Ishikawa (cell line): ENCODE data around the gene AP5B1.

Experiments used
- CEBPB ChIP-seq: IDR thresholded peaks from 2 replicates; pipeline ENCODE4 v1.6.1; 2012
- EP300 ChIP-seq: IDR thresholded peaks from 2 replicates; pipeline ENCODE4 v1.6.1; 2012; ENCODE audit warnings: borderline replicate concordance
- NFIC ChIP-seq: IDR thresholded peaks from 2 replicates; pipeline ENCODE4 v1.6.1; 2012
- RAD21 ChIP-seq: IDR thresholded peaks from 2 replicates; pipeline ENCODE4 v1.6.1; 2012; ENCODE audit warnings: low read depth
- REST ChIP-seq: IDR thresholded peaks from 2 replicates; pipeline ENCODE4 v1.6.1; 2012; ENCODE audit warnings: low read depth, mild to moderate bottlenecking
- TAF1 ChIP-seq: IDR thresholded peaks from 2 replicates; pipeline ENCODE4 v1.6.1; 2012; ENCODE audit warnings: low read depth, mild to moderate bottlenecking
- TEAD4 ChIP-seq: IDR thresholded peaks from 2 replicates; pipeline ENCODE4 v1.6.1; 2012

AP5B1 gene

GRCh38 chr11:65726660-65727059, 54.1 kb downstream of the AP5B1 start:
- TF ChIP-seq TEAD4, result no peak
- no peak for TF ChIP-seq RAD21
- no peak for TF ChIP-seq NFIC
- no peak for TF ChIP-seq CEBPB
- no peak for TF ChIP-seq EP300
- no peak for TF ChIP-seq REST
- no peak for TF ChIP-seq TAF1
